SK-N-SH (cell line): ENCODE data around the gene FBXL12.

ENCODE experiments used
- CHD2 ChIP-seq: fragments of 150-350 bp; IDR thresholded peaks from 2 replicates; pipeline ENCODE4 v1.6.1; 2018; ENCODE audit warnings: low read length; ENCODE audit not compliant: partially characterized antibody
- CTCF ChIP-seq: fragments of 200-600 bp; sonication (generic); IDR thresholded peaks from 2 replicates; pipeline ENCODE4 v1.6.1; 2017; ENCODE audit warnings: antibody characterized with exemption, mild to moderate bottlenecking, moderate library complexity
- EP300 ChIP-seq, 2 experiments: IDR thresholded peaks; 2 replicates each; pipeline versions ENCODE4 v1.4.0 to v1.6.1; 2012; ENCODE audit warnings: borderline replicate concordance in 1 of 2, low read depth in 1 of 2, low read length in 1 of 2
- EZH2phosphoT487 ChIP-seq: fragments of 200-600 bp; sonication (generic); IDR thresholded peaks from 2 replicates; pipeline ENCODE4 v1.6.1; 2017; ENCODE audit warnings: low read depth, mixed run types, mild to moderate bottlenecking, antibody characterized with exemption, moderate library complexity, borderline replicate concordance
- FOXJ3 ChIP-seq: sonication (generic); formaldehyde crosslinking; IDR thresholded peaks from 2 replicates; pipeline ENCODE4 v1.5.1; 2020; ENCODE audit warnings: mild to moderate bottlenecking, missing genetic modification reagents
- NRF1 ChIP-seq: IDR thresholded peaks from 2 replicates; pipeline ENCODE4 v1.6.1; 2012; ENCODE audit warnings: low read depth, mild to moderate bottlenecking, low read length
- POLR2AphosphoS5 ChIP-seq: IDR thresholded peaks from 2 replicates; pipeline ENCODE4 v1.6.1; 2012; ENCODE audit warnings: low read depth, low read length
- RXRA ChIP-seq: IDR thresholded peaks from 2 replicates; pipeline ENCODE4 v1.4.0; 2012; ENCODE audit warnings: low read depth, mild to moderate bottlenecking, borderline replicate concordance
- SIN3A ChIP-seq: IDR thresholded peaks from 2 replicates; pipeline ENCODE4 v1.6.1; 2012; ENCODE audit warnings: low read depth, mild to moderate bottlenecking, low read length, moderate library complexity, borderline replicate concordance
- TEAD4 ChIP-seq: IDR thresholded peaks from 2 replicates; pipeline ENCODE4 v1.4.0; 2012; ENCODE audit warnings: mild to moderate bottlenecking, borderline replicate concordance; ENCODE audit not compliant: insufficient read depth
- YY1 ChIP-seq: IDR thresholded peaks from 2 replicates; pipeline ENCODE4 v1.4.0; 2012; ENCODE audit warnings: low read depth, mild to moderate bottlenecking
- TF ChIP-seq, protein P1 (sequence below): IDR thresholded peaks from 2 replicates; pipeline ENCODE4 v1.6.1; 2012; ENCODE audit warnings: mild to moderate bottlenecking, low read depth, low read length, moderate library complexity

DNA sequence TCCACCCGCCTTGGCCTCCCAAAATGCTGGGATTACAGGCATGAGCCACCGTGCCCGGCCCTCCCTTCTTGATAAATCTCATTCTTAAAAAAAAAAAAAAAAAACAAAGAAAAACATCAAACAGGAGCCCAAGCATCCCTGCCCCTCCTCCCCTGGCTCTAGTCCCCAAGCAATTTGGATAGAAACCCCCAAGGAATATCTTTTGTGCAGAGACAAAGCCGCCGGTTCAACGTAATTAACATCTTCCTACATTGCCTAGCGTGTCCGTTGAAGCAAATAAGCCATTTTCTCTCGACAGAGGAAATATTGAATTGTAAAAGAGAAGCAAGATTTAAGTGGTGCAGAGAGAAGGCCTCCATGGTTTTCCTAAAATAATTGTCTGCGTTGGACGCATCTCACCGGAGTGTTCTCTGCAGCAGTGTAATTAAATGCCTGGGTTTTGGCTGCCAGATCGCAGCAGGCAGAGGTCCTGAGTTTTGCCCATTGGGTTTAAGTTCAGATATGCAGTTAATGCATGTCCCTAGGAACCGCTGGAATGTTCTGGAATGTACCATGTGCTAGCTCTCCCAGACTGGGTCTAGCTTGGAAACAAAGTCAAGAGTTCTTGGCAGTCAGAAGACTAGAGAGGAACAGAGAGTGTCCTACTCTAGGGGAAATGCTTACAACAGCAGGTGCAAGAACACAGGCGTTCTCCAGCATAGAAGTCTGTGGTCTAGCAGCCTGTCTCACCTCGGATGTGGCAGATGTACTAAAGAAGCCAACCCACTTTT, 47.0 kb upstream of the FBXL12 start:
- TF ChIP-seq CHD2 (no peak), NRF1 (no peak), SIN3A (no peak), TEAD4 (no peak), EP300 (IDR thresholded peaks at IDR 0.05; ENCODE audit: borderline replicate concordance in 1 of 2, low read depth in 1 of 2, low read length in 1 of 2) (no peak), CTCF (no peak), YY1 (no peak), POLR2AphosphoS5 (no peak), FOXJ3 (no peak), EZH2phosphoT487 (no peak), RXRA (no peak)
- TF ChIP-seq, protein P1, sequence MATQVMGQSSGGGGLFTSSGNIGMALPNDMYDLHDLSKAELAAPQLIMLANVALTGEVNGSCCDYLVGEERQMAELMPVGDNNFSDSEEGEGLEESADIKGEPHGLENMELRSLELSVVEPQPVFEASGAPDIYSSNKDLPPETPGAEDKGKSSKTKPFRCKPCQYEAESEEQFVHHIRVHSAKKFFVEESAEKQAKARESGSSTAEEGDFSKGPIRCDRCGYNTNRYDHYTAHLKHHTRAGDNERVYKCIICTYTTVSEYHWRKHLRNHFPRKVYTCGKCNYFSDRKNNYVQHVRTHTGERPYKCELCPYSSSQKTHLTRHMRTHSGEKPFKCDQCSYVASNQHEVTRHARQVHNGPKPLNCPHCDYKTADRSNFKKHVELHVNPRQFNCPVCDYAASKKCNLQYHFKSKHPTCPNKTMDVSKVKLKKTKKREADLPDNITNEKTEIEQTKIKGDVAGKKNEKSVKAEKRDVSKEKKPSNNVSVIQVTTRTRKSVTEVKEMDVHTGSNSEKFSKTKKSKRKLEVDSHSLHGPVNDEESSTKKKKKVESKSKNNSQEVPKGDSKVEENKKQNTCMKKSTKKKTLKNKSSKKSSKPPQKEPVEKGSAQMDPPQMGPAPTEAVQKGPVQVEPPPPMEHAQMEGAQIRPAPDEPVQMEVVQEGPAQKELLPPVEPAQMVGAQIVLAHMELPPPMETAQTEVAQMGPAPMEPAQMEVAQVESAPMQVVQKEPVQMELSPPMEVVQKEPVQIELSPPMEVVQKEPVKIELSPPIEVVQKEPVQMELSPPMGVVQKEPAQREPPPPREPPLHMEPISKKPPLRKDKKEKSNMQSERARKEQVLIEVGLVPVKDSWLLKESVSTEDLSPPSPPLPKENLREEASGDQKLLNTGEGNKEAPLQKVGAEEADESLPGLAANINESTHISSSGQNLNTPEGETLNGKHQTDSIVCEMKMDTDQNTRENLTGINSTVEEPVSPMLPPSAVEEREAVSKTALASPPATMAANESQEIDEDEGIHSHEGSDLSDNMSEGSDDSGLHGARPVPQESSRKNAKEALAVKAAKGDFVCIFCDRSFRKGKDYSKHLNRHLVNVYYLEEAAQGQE, result no peak
